NCI-H82 treated with DMSO at 0.1 percent for 48 hours (cell line): ENCODE measurements around the gene SPEG.

Experiments
- DNase-seq: peaks from one replicate; lab custom pipeline; 2025; ENCODE audit not compliant: unreplicated experiment; lab: John Stamatoyannopoulos, UW

Gene SPEG

DNA sequence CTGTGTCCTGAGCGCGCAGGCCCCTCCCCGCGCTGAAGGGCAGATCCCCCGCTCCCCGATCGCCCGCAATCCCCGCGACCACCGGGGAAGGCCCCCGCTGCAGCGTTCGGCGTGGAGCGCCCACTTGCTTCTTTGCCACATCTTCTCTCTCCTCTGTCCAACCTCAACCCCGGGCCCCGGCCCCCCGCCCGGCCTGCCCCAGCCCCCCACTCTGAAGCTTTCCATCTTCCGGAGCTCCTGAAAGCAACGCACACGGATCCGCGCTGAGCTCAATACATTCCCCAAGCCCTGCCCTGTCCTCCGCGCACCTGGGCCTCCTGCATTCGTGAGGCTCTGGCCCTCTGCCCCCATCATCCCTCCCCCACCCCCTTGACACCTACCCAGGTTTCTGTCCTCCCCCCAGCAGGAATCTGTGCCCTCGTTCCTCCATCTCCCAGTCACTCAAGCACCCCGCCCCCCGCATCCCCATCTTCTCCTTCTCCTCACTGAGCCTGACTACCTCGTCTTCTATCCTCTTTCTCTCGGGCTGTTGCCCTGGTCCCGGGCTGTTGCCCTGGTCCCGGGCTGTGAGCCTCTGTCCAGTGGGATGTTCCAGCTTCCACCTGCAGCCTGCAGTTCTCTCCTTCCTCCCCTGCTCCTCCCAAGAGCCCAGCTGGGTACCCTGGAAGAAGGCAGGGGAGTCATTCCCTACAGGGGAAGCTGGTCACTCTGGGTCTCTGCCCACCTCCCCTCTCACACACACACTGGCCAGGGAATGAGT is 7.8 kb downstream of the SPEG start:
- DNase-seq: no peak

DNA sequence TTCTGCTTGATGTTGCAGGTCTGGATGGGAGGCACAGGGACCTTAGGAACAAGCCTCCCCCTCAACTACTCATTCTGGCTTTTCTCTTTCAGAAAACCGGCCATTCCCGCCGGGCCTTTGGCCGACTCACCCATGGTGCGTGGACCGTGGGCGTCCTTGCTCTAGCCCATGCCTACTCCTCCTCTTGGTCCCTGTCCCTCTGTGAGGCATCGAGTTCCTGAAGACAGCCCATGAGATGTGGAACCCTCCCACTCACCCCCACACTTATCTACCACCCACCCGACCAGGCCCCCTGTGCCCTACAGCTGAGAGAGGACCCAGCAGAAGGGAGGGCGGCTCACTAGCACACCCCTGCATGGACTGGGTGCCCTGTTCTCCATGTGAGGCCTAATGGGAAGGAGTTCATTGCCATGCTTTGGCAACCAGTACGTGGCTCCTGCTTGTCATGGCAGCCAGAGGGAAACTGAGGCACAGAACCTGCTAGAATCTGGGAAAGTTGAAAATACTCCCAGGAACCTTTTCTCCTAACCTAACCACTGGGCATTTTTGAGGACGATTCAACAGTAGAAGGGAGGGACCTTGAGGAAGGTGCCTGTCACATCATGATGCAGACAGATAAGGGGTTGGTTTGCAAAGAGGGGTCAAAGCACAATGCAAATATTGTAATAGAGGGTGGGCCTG is 8.5 kb downstream of the SPEG start:
- no peak for DNase-seq

DNA sequence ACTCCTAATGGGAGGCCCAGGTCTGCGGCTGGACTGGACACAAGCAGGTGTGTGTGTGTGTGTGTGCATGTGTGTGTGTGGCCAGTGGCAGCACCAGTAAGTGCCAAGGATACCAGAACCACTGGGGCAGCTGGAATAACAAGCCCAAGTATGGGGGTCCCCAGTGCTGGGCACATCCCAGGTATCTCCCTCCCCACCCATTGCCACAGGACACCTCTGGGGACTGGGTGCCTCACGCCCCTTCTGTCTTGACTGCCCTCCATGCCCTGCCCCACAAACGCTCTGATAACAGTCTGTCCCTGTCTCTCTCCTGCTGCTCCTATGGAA is 9.0 kb downstream of the SPEG start:
- no peak for DNase-seq

DNA sequence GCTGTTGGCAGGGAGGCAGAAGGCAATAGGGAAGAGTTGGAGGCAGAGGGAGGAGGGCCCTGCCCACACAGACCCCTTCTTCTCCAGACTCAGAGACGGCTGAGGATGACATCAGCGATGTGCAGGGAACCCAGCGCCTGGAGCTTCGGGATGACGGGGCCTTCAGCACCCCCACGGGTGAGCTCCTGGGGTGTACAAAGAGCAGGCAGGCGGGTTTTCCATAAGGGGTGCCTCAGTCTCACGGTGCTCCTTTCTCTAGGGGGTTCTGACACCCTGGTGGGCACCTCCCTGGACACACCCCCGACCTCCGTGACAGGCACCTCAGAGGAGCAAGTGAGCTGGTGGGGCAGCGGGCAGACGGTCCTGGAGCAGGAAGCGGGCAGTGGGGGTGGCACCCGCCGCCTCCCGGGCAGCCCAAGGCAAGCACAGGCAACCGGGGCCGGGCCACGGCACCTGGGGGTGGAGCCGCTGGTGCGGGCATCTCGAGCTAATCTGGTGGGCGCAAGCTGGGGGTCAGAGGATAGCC is 10.0 kb downstream of the SPEG start:
- no peak for DNase-seq

DNA sequence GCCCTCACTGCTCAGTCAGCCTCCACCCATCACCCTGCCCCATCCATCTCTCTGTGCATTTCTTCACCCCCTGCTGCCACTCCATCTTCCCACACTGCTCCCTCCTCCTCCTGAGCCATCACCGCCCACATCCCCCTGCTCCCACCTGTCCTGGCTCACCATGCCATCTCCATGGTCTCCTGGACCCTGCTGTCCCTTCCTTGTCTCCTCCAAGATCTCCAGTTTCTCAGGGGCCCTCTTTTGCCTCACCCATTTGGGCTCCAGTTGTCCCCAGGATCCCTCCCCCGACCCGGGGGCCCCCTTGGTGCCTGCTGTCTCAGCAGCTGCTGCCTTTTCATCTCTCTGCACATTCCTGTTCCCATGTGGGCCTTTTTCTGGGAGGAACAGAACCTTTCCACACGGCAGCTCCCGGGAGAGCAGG is 10.6 kb downstream of the SPEG start:
- no peak for DNase-seq

DNA sequence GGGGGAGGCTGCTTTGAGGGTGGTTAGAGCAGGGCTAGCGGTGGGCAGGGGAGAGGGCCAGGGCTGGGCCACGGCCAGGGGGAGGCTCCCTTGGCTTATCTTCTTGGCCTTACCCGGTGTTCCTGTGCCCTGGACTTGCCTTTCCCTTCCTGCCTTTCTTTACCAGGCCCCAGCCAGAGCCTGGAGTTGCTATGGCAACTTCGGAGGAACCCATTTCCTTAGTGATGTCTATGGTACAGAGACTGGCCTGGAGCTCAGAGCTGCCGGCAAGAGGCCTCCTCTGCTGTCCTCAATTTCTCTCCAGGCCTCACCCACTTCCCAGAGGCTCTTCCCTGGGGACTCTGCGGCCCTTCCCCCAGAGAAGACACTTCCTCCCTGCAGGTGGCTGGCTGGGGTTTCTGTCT is 11.5 kb downstream of the SPEG start:
- no peak for DNase-seq

DNA sequence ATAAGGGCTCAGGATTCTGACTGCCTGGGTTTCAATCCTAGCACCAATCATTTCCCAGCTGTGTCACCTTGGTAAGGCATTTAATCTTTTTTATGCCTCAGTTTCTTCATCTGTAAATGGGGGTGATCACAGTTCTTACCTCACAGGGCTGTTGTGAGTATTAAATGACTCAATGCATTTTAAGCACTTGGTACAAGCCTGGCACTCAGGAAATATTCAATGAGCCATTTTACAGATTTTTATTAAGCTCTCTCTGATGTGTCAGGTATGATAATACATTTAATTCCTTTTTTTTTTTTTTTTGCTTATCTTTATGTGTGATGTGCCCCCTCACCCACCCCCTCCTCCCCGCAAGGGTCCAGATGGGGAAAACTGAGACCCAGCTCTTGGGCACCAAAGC is 12.0 kb downstream of the SPEG start:
- no peak for DNase-seq

DNA sequence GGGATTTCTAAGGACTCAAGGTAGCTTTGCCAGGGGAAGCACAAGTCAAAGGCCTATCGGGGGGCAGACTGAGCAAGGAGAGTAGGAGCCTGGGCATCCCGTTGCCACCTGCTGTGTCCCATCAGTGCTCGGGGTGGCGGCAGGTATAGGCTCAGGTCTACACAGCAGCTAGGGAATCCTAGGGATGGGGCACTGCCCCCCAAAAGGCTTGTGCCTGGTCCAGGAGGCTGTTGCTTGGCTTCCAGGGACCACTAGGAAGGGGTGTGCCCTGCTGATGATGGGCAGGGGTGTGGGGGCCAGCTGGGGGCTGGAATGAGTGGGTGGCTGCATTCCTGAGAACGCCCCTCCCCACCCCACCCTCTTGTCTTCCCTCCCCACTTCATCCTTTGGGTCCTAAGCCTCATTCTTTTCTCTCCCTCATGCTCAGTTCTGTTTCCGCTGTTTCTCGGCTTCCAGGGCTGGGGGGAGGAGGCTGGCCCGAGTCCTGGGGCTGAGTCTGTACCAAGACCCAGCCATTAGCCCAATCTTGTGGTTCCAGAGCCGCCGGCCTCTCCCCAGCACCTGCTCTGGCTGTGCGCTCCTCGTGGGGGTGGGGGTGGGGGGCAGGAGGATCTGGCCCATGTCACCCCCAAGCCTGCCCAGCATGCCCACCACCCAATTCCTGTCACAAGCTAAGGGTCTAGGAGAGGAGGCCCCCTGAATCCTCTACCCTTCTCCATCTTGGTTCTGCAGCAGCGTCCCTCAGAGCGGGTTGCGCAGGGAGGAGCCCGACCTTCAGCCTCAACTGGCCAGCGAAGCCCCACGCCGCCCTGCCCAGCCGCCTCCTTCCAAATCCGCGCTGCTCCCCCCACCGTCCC is 12.8 kb downstream of the SPEG start:
- no peak for DNase-seq

DNA sequence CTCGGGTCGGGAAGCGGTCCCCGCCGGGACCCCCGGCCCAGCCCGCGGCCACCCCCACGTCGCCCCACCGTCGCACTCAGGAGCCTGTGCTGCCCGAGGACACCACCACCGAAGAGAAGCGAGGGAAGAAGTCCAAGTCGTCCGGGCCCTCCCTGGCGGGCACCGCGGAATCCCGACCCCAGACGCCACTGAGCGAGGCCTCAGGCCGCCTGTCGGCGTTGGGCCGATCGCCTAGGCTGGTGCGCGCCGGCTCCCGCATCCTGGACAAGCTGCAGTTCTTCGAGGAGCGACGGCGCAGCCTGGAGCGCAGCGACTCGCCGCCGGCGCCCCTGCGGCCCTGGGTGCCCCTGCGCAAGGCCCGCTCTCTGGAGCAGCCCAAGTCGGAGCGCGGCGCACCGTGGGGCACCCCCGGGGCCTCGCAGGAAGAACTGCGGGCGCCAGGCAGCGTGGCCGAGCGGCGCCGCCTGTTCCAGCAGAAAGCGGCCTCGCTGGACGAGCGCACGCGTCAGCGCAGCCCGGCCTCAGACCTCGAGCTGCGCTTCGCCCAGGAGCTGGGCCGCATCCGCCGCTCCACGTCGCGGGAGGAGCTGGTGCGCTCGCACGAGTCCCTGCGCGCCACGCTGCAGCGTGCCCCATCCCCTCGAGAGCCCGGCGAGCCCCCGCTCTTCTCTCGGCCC is 13.6 kb downstream of the SPEG start:
- no peak for DNase-seq

DNA sequence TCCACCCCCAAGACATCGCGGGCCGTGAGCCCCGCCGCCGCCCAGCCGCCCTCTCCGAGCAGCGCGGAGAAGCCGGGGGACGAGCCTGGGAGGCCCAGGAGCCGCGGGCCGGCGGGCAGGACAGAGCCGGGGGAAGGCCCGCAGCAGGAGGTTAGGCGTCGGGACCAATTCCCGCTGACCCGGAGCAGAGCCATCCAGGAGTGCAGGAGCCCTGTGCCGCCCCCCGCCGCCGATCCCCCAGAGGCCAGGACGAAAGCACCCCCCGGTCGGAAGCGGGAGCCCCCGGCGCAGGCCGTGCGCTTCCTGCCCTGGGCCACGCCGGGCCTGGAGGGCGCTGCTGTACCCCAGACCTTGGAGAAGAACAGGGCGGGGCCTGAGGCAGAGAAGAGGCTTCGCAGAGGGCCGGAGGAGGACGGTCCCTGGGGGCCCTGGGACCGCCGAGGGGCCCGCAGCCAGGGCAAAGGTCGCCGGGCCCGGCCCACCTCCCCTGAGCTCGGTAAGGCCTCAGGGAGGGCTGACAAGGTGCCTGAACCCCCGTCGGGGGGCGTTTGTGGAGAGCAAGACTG is 14.2 kb downstream of the SPEG start:
- no peak for DNase-seq

DNA sequence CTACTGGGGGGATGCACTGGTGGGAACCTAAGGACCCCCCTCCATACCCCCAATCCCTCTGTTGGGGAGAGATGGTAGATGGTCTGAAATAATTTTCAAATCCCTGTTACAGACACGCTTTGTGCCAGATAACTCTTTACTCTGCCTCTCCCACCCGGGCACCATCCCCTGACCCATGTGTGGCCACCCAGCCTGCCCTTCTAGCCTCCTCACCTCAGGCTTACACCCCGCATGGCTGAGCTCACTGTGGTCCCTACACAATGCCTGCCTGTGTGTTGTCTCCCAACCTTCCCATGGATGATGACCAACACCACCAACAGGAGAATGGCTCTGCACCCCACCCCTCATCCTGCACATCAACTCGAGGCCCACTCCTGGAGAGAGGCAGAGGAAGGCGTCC is 15.0 kb downstream of the SPEG start:
- DNase-seq: no peak

DNA sequence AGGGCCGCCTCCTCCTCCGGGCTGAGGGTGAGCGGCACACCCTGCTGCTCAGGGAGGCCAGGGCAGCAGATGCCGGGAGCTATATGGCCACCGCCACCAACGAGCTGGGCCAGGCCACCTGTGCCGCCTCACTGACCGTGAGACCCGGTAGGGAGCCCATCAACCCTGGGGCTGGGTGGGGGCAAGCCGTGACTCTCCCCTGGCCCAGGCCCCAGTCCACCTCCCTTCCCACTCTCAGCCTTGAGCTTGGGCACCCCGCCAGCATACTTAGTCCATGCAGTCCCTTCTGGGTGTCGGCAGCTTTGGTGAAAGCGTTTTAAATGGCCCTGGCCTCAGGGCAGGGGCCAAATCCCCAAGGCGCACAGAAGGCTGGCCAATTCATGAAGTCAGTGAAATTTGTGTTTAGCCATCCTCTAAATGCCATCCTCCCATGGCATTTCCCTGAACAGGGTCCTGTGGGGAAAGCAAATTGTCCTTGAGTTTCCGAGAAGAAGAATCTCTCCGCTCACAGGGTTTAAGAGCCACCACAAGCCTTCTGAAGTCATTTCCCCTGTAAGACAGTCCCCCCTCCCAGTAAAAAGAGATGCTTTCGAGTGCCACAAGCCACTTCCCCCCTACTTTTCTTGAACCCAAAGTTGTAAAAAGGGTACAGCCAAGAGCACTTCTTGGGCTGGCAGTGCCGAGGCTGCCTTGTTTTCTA is 17.2 kb downstream of the SPEG start:
- no peak for DNase-seq

DNA sequence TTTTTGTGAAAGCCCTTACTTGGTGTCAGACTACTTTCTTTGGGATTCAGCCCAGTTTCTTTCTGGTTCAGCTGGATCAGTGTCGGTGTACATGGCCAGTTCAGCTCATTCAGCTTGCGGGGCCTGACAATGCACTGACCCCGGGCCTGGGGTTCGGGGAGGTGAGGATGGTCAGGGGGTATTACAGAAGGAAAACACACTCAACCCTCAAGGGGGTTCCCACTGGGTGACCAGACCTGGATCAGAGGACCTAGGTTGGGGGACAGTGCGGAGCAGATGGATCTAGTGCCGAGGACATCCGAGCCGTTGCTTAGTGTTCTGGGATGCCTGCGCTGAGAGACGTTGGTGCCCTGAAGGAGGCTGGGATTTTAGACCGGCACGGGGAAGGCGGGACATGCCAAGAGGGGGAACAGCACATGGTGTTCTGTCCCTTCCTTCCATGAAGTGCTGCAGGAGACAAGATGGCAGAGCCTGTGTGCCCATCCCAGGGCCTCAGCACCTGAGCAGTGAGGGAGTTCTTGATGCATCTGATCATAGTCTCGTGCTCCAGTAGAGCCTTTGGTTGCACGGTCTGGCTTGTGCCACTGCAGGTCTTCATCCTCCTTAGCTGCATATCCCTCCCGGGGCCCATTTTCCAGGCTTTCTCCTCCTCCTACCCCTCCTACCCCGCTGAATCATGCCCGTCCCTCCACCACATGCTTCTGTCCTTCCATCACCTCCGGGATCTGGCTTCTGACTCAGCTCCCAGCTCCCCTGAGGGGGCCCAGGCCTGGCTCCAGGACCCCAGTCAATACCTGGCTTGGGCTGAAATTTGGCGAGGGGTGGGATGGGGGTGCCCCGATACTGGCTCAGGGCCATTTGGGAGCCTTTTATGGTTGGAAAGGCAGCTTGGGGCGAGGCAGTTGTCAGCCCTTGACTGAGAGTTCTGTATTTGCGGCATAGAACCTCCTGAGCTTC is 18.0 kb downstream of the SPEG start:
- DNase-seq: no peak

DNA sequence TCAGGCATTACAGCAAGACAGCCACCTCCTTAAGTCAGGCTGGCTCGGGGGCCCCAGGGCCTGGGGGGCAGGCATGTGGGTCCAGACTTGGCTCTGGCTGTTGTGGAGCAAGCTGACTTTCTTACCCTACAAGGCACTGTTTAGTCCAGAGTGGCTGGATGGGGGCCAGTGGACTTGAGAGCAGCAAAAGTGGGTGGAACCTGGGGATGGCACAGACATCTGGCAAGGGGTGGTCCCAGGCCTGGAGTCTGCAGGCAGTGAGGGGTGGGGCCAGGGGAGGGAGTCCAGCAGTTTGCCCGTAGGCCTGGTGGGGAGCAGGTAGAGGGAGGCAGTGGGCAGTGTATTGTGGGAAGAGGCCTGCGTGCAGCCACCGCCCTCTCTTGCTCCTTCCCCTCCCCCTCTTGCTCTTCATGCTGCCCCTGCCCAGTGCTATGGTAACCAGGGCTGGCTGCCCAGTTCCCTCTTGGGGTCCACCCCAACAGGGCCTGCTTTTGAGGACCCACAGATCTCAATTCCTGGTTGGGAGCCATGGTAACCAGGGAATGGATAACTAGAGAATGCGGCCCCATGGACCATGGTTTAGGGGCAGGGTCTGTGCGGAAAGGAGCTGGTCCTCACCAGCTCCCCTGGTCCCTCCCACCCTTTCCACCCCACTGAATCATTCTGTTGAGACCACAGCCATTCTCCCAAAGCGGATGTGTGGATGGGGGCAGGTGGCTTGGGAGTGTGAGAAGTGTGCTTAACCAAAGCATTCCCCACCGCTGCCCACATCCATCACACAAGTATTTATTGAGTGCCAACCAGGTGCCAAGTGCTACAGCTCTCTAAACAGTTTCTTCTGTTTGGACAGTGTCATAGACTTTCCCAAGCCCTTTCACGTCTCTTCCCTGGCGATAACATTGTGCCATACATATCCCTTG is 19.3 kb downstream of the SPEG start:
- peak; percentile 66 for DNase-seq

DNA sequence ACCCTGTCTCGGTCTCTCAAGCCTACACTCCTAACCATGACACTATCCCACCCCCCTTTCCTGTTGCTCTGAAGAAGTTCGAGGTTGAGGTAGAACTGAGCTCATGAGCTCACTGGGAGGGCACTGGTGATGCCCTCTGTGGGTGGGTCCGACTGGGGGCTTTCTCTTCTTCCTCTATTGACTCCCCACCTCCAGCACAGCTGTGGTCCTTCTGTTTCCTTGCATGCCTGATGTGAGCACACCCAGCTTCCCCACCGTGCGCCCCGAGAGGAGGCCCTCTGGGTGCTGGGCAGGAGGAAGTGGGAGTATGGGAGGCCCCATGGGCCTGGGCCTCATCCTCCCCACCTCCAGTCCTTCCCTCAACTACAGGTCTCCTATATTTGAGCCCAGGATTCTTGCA is 20.9 kb downstream of the SPEG start:
- DNase-seq: no peak

DNA sequence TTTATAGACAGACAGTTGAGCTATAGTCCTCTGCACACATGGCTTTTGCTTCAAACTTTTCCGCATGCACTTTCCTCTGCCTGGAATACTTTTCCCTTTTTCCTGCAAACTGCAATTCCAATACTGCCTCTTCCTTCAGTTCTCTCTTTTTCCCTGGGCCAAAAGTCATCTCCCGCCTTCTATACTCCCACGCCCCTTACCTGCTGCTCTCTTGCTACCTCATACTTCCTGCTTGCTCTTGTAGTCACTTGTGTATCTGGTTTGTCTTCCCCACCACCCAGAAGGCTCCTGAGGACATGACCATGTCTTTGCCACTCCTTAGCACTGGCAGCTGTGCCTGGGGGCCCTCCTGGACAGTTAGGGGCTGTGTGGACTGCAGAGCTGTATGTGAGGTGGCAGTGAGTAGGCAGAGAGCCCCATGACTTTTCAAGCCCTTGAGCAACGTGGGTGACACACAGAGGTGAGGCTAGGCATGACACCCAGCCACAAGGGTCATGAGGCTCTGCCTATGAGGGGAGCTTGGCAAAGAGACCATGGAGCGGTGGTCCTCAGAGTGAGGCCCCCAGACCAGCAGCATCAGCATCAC is 23.2 kb downstream of the SPEG start:
- DNase-seq: no peak

DNA sequence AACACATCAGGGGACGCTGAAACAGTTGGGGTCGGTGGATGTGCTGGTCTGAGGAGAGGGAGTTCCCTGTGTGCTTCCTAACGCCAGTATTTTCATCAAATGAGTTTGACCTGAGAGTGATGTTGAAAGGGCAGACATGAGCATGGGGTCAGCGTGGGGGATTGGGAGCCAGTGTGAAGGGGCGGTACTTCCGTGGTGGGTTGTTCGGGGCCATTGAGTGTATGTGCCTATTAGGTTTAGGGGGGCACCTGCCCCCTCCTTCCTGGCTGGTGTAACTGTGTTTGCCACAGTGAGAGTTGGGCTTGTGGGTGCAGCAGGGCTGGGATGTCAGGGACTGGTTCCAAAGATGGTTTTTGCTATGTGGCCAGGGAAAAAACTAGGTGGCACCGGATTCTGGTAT is 24.4 kb downstream of the SPEG start:
- DNase-seq: no peak
